Inflammatory macrophage treated with lipopolysaccharide for 4 hours (primary cell): Measurements from ENCODE around the gene MACO1.

Source experiments
- DNase-seq: peaks from one replicate; pipeline ENCODE4 v3.0.0-alpha.2; 2020

The MACO1 gene

GRCh38 chr1:25545767-25546166 lies 115.1 kb downstream of the MACO1 start:
- DNase-seq: no peak

- no peak for DNase-seq
These were observed 115.5 kb downstream of the MACO1 start for GRCh38 chr1:25546193-25546592.

- DNase-seq: no peak
These were observed 117.9 kb downstream of the MACO1 start for GRCh38 chr1:25548601-25549000.

DNA sequence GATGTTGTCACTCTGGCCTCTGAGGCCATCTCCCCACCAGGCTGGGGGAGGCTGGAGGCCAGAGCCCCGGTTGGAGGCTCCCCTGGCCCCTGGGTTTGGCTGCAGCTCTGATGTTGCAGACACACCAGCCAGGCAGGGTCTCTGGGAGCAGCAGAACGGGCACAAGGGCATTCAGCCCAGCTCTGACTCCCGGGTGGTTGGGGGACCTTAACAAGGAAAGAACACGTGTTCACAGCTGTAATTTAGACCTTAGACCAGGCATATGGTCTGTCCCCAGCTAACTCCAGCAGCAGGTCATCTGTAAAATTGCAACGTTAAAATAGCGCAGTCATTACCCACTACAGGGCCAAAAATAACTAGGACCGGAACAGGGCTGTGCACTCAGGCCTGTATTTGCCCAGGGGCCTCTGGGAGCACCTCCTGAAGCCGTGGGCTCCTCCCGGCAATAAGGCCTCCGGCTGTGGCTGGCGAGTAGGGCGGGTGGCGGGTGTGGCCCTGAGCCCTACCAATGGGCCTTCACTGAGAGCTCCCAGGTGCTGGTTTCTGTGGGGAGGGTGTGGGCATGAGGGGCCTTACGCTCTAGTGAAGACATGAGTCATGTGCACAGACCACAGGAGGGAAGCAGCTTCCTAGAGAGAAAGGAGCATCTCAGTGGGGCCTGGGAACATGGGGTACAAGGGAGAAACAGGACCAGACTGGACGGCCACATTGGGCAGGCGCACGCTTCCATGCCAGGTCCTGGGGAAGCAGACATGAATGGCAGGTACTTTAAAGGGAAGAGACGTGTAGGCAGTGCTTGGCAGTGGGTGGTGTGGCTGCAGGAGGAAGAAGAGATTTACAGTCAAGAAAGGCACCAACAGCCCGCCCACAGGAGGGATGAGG lies 118.8 kb downstream of the MACO1 start:
- DNase-seq: peak; percentile 54
